ENCODE measurements around the gene NFATC1. TPM values are rescaled to one million over a fixed set of nuclear protein-coding genes. Genes with fewer than 3 reads are reported as not detected.

Gene NFATC1
- total RNA-seq, 5 donors from 2014 or later (not counting 1 experiment from before 2014, with no cell fraction given): 58.1 to 108 (median 66.0) TPM

- H3K4me1 ChIP-seq (ENCODE audit: control insufficient read depth in 1 of 2, extremely low read depth in 1 of 2, insufficient read depth in 2 of 2, low read length in 2 of 2): no peaks in the 10 kb centered on the region
- ATAC-seq (replicated peaks in 1 of 4): no peak
- CTCF ChIA-PET: no interaction called here
Measured at GRCh38 chr18:79355433-79356335, 40.0 kb upstream of the NFATC1 start.

DNA sequence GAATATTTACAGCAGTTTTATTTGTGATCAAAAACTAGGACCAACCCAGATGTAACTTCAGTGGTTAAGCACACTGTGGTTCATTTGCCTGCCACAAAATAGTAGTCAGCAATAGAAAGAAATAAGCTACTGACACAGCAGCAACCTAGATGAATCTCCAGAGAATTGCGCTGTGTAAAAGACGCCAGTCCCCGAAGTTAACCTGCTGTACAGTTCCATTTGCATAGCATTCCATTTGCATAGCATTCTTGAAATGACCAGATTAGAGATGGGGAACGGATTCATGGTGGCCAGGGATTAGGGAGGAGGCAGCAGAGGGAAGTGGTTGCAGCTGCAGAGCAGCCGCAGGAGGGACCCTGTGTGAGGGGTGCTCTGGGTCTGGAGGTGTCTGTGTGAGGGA, 39.3 kb upstream of the NFATC1 start:
- POLR2A ChIA-PET: interaction anchor here in 1 of 2 donors (0.7 to 0.8 kb wide), 2 partner anchors 11 to 572 kb away, joined by 3 read pairs; no protein-coding TSS in a partner anchor
- Histone ChIP-seq H3K27me3 (replicated peaks in 1 of 2; ENCODE audit: control insufficient read depth in 2 of 2, extremely low read depth in 1 of 2, insufficient read depth in 2 of 2, low read length in 1 of 2) (no peaks in the 10 kb centered on the region), H3K36me3 (ENCODE audit: control insufficient read depth in 2 of 2, extremely low read depth in 1 of 2, insufficient read depth in 1 of 2, low read length in 1 of 2) (peaks cover 6 to 36% of the 10 kb centered on the region in 2 donors), H3K27ac (ENCODE audit: low read length) (no peak overlapping the region), H3K4me3 (ENCODE audit: control insufficient read depth in 1 of 2, extremely low read depth in 1 of 2, low read length in 1 of 2) (no peak overlapping the region), H3K4me1 (ENCODE audit: control insufficient read depth in 1 of 2, extremely low read depth in 1 of 2, insufficient read depth in 2 of 2, low read length in 2 of 2) (no peaks in the 10 kb centered on the region), H3K9me3 (no peaks in the 10 kb centered on the region)
- WGBS (ENCODE audit: insufficient coverage): 86% methylated on average over 4 of the region's 5 CpGs
- CTCF ChIA-PET: no interaction called here
- H3K36me3 Mint-ChIP-seq: peaks cover 32% of the 10 kb centered on the region
- H3K4me1 Mint-ChIP-seq: no peaks in the 10 kb centered on the region
- H3K4me3 Mint-ChIP-seq: no peak overlapping the region
- ATAC-seq (replicated peaks in 1 of 4) (no peak), DNase-seq (no peak)
- H3K27ac Mint-ChIP-seq: no peak overlapping the region
- H3K27me3 Mint-ChIP-seq: no peaks in the 10 kb centered on the region
- no peaks in the 10 kb centered on the region for H3K9me3 Mint-ChIP-seq

More at GRCh38 chr18:79355433-79356335, 40.0 kb upstream of the NFATC1 start:
- no peaks in the 10 kb centered on the region for H3K9me3 ChIP-seq
- no peak for DNase-seq
- H3K27ac ChIP-seq (ENCODE audit: low read length): no peak overlapping the region
- POLR2A ChIA-PET: interaction anchor here in 1 of 2 donors (0.7 to 0.8 kb wide), 2 partner anchors 12 to 573 kb away, joined by 3 read pairs; no protein-coding TSS in a partner anchor
- H3K4me3 ChIP-seq (ENCODE audit: control insufficient read depth in 1 of 2, extremely low read depth in 1 of 2, low read length in 1 of 2): no peak overlapping the region
- Mint-ChIP-seq H3K4me1 (no peaks in the 10 kb centered on the region), H3K27me3 (no peaks in the 10 kb centered on the region), H3K27ac (no peak overlapping the region), H3K9me3 (no peaks in the 10 kb centered on the region), H3K4me3 (no peak overlapping the region), H3K36me3 (peaks cover 31% of the 10 kb centered on the region)
- H3K36me3 ChIP-seq (ENCODE audit: control insufficient read depth in 2 of 2, extremely low read depth in 1 of 2, insufficient read depth in 1 of 2, low read length in 1 of 2): peaks cover 6 to 29% of the 10 kb centered on the region in 2 donors
- 80% methylated on average over 16 of the region's 26 CpGs for WGBS (ENCODE audit: insufficient coverage)
- no peaks in the 10 kb centered on the region for H3K27me3 ChIP-seq (replicated peaks in 1 of 2; ENCODE audit: control insufficient read depth in 2 of 2, extremely low read depth in 1 of 2, insufficient read depth in 2 of 2, low read length in 1 of 2)

DNA sequence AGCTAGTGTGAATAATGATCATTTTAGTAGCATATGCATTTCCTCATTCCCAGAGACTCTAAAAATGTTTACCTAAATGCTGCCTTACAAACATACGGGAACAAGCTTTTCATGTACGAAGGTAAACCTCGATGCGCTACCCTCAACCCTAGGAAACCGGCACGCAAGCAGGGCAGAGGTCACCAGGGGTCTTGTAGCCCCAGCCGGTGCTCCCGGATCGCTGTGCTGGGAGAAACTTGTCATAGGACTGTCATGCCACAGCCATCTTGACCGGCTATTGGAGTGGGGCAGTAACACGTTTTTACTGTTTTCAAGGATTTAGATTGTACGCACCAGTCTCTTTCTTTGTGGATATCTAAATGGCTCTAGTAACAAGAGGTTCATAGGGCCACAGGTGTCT, 34.8 kb upstream of the NFATC1 start:
- peaks cover 0 to 6% (median 0%) of the 10 kb centered on the region in 3 donors for H3K4me1 Mint-ChIP-seq
- no peaks in the 10 kb centered on the region for H3K9me3 Mint-ChIP-seq
- no peaks in the 10 kb centered on the region for H3K27me3 ChIP-seq (replicated peaks in 1 of 2; ENCODE audit: control insufficient read depth in 2 of 2, extremely low read depth in 1 of 2, insufficient read depth in 2 of 2, low read length in 1 of 2)
- DNase-seq (no peak), ATAC-seq (replicated peaks in 1 of 4) (no peak)
- ChIA-PET POLR2A (no interaction called here), CTCF (no interaction called here)
- no peak overlapping the region for H3K27ac Mint-ChIP-seq
- H3K9me3 ChIP-seq: no peaks in the 10 kb centered on the region
- peaks cover 51% of the 10 kb centered on the region for H3K36me3 Mint-ChIP-seq
- no peak overlapping the region for H3K27ac ChIP-seq (ENCODE audit: low read length)
- H3K36me3 ChIP-seq (ENCODE audit: control insufficient read depth in 2 of 2, extremely low read depth in 1 of 2, insufficient read depth in 1 of 2, low read length in 1 of 2): peaks cover 11 to 38% of the 10 kb centered on the region in 2 donors
- H3K4me3 ChIP-seq (ENCODE audit: control insufficient read depth in 1 of 2, extremely low read depth in 1 of 2, low read length in 1 of 2): no peak overlapping the region
- no peaks in the 10 kb centered on the region for H3K4me1 ChIP-seq (ENCODE audit: control insufficient read depth in 1 of 2, extremely low read depth in 1 of 2, insufficient read depth in 2 of 2, low read length in 2 of 2)
- no peak overlapping the region for H3K4me3 Mint-ChIP-seq
- no peaks in the 10 kb centered on the region for H3K27me3 Mint-ChIP-seq
- WGBS (ENCODE audit: insufficient coverage): 97% methylated on average over 12 of the region's 12 CpGs

GRCh38 chr18:79361766-79362522, 33.8 kb upstream of the NFATC1 start:
- H3K27ac Mint-ChIP-seq: no peak overlapping the region
- ATAC-seq (replicated peaks in 1 of 4) (no peak), DNase-seq (no peak)
- POLR2A ChIA-PET: interaction anchor here in 1 of 2 donors (0.7 kb wide), 1 partner anchor 337 kb away, joined by 6 read pairs; no protein-coding TSS in a partner anchor
- Histone ChIP-seq H3K9me3 (no peaks in the 10 kb centered on the region), H3K27ac (ENCODE audit: low read length) (no peak overlapping the region), H3K27me3 (replicated peaks in 1 of 2; ENCODE audit: control insufficient read depth in 2 of 2, extremely low read depth in 1 of 2, insufficient read depth in 2 of 2, low read length in 1 of 2) (no peaks in the 10 kb centered on the region), H3K4me1 (ENCODE audit: control insufficient read depth in 1 of 2, extremely low read depth in 1 of 2, insufficient read depth in 2 of 2, low read length in 2 of 2) (no peaks in the 10 kb centered on the region), H3K4me3 (ENCODE audit: control insufficient read depth in 1 of 2, extremely low read depth in 1 of 2, low read length in 1 of 2) (no peak overlapping the region), H3K36me3 (ENCODE audit: control insufficient read depth in 2 of 2, extremely low read depth in 1 of 2, insufficient read depth in 1 of 2, low read length in 1 of 2) (peaks cover 14 to 38% of the 10 kb centered on the region in 2 donors)
- CTCF ChIA-PET: interaction anchor here (0.6 to 0.7 kb wide), 2 partner anchors 23 to 271 kb away, joined by 3 read pairs; no protein-coding TSS in a partner anchor
- no peak overlapping the region for H3K4me3 Mint-ChIP-seq
- peaks cover 0 to 6% (median 2%) of the 10 kb centered on the region in 3 donors for H3K4me1 Mint-ChIP-seq
- WGBS (ENCODE audit: insufficient coverage): 98% methylated on average over 9 of the region's 20 CpGs
- H3K36me3 Mint-ChIP-seq: peaks cover 57% of the 10 kb centered on the region
- no peaks in the 10 kb centered on the region for H3K9me3 Mint-ChIP-seq
- H3K27me3 Mint-ChIP-seq: no peaks in the 10 kb centered on the region

- H3K27ac Mint-ChIP-seq: no peak overlapping the region
Measured at GRCh38 chr18:79365701-79366100, 30.0 kb upstream of the NFATC1 start.

More at GRCh38 chr18:79365701-79366100, 30.0 kb upstream of the NFATC1 start:
- H3K4me3 ChIP-seq (ENCODE audit: control insufficient read depth in 1 of 2, extremely low read depth in 1 of 2, low read length in 1 of 2): no peak overlapping the region
- 96% methylated on average over 13 of the region's 13 CpGs for WGBS (ENCODE audit: insufficient coverage)
- no peaks in the 10 kb centered on the region for H3K9me3 ChIP-seq
- Mint-ChIP-seq H3K36me3 (peaks cover 46% of the 10 kb centered on the region), H3K9me3 (no peaks in the 10 kb centered on the region), H3K4me1 (peaks cover 22 to 31% (median 25%) of the 10 kb centered on the region in 3 donors), H3K27me3 (no peaks in the 10 kb centered on the region), H3K4me3 (no peak overlapping the region)
- ATAC-seq (replicated peaks in 1 of 4) (no peak), DNase-seq (no peak)
- H3K4me1 ChIP-seq (ENCODE audit: control insufficient read depth in 1 of 2, extremely low read depth in 1 of 2, insufficient read depth in 2 of 2, low read length in 2 of 2): peaks cover 2 to 15% of the 10 kb centered on the region in 2 experiments
- H3K27me3 ChIP-seq (replicated peaks in 1 of 2; ENCODE audit: control insufficient read depth in 2 of 2, extremely low read depth in 1 of 2, insufficient read depth in 2 of 2, low read length in 1 of 2): no peaks in the 10 kb centered on the region
- ChIA-PET POLR2A (no interaction called here), CTCF (no interaction called here)
- peaks cover 7 to 23% of the 10 kb centered on the region in 2 donors for H3K36me3 ChIP-seq (ENCODE audit: control insufficient read depth in 2 of 2, extremely low read depth in 1 of 2, insufficient read depth in 1 of 2, low read length in 1 of 2)
- H3K27ac ChIP-seq (ENCODE audit: low read length): no peak overlapping the region
